HCT116 (cell line): ENCODE results near the gene RAPGEF3. TPM values are rescaled to one million over a fixed set of nuclear protein-coding genes. Genes with fewer than 3 reads are reported as not detected.

Experiments used
- ATAC-seq: fragments of 200-7000 bp; cut with Tn5 transposase; 2 replicates; pipeline ENCODE4 v1.9.1; 2020; ENCODE audit warnings: mild to moderate bottlenecking, moderate library complexity
- BruUV-seq: library from RNA; stranded (reverse); fragments of 400-500 nt; replicated peaks from 2 replicates; lab custom pipeline; 2021; lab: Mats Ljungman, UMichigan
- CTCF ChIA-PET: fragments of 300-600 bp; sonication (Branson Sonifier 250); formaldehyde crosslinking; loops from one replicate; lab custom pipeline; 2021; ENCODE audit warnings: antibody characterized with exemption; lab: Charles Lee
- POLR2A ChIA-PET: fragments of 300-600, 350-600 bp; sonication (Branson Sonifier 250); formaldehyde crosslinking; loops from one replicate; lab custom pipeline; 2021; ENCODE audit warnings: antibody characterized with exemption; lab: Charles Lee
- RAD21 ChIA-PET, 2 experiments: fragments of 300-600 bp; sonication (Branson Sonifier 250); formaldehyde crosslinking; loops; one replicate each; lab custom pipeline; 2023; ENCODE audit warnings: low total read pairs in 2 of 2; ENCODE audit not compliant: uncharacterized antibody in 2 of 2, unreplicated experiment in 2 of 2, low non-redundant PET in 1 of 2; lab: Charles Lee
- DNase-seq: peaks from one replicate; pipeline ENCODE4 v3.0.0-alpha.2; 2010; ENCODE audit warnings: low read depth, low spot score
- H2AFZ ChIP-seq: fragments of 200-600 bp; shearing (Covaris generic), sonication (generic); 2 replicates; pipeline ENCODE4 v1.6.1; 2017; ENCODE audit warnings: low read depth, mixed run types, mixed read lengths, antibody characterized with exemption, low read length; ENCODE audit not compliant: poor library complexity, severe bottlenecking
- H3K27ac ChIP-seq: 2 replicates; pipeline ENCODE4 v1.5.1; 2012; ENCODE audit warnings: low read depth, low read length
- H3K27me3 ChIP-seq: fragments of 200-600 bp; sonication (generic); 2 replicates; pipeline ENCODE4 v1.6.1; 2016; ENCODE audit warnings: mixed run types, low read length, mixed read lengths; ENCODE audit not compliant: insufficient read depth
- H3K36me3 ChIP-seq, 2 experiments: fragments of 200-500 bp in 1 of 2; fragments of 200-600 bp in 1 of 2; sonication (Bioruptor generic) in 1 of 2; sonication (generic) in 1 of 2; 2 replicates each; pipeline versions ENCODE4 v1.5.1 to v1.6.1; 2014 to 2016; ENCODE audit warnings: low read length in 2 of 2, inconsistent platforms in 1 of 2, mixed read lengths in 1 of 2, mixed run types in 1 of 2; ENCODE audit not compliant: insufficient read depth in 2 of 2, control insufficient read depth in 1 of 2
- H3K4me1 ChIP-seq, 2 experiments: fragments of 200-600 bp in 1 of 2; sonication (generic) in 1 of 2; 2 replicates each; pipeline versions ENCODE4 v1.5.1 to v1.6.1; 2012 to 2017; ENCODE audit warnings: low read length in 2 of 2, inconsistent platforms in 1 of 2, mild to moderate bottlenecking in 1 of 2, mixed read lengths in 1 of 2, mixed run types in 1 of 2, moderate library complexity in 1 of 2; ENCODE audit not compliant: insufficient read depth in 2 of 2, control insufficient read depth in 1 of 2
- H3K4me2 ChIP-seq: fragments of 200-600 bp; sonication (generic); 2 replicates; pipeline ENCODE4 v1.6.1; 2017; ENCODE audit warnings: mixed run types, low read length, mixed read lengths
- H3K4me3 ChIP-seq, 2 experiments: fragments of 200-600 bp in 1 of 2; sonication (generic) in 1 of 2; replicated peaks in 1 of 2; 2 replicates each; pipeline ENCODE4 v1.5.1; 2011 to 2016; ENCODE audit warnings: low read length in 2 of 2, control low read depth in 1 of 2, low read depth in 1 of 2, mild to moderate bottlenecking in 1 of 2, mixed read lengths in 1 of 2, mixed run types in 1 of 2
- H3K79me2 ChIP-seq: fragments of 200-600 bp; sonication (generic); 2 replicates; pipeline ENCODE4 v1.6.1; 2017; ENCODE audit warnings: mild to moderate bottlenecking, mixed run types, low read length, moderate library complexity, mixed read lengths; ENCODE audit not compliant: insufficient read depth
- H3K9ac ChIP-seq: fragments of 200-600 bp; sonication (generic); 2 replicates; pipeline ENCODE4 v1.6.1; 2016; ENCODE audit warnings: low read length, mixed read lengths
- H3K9me2 ChIP-seq: fragments of 200-600 bp; sonication (generic), shearing (Covaris generic); 2 replicates; pipeline ENCODE4 v1.6.1; 2017; ENCODE audit warnings: mixed run types, mild to moderate bottlenecking, moderate library complexity; ENCODE audit not compliant: insufficient read depth
- H3K9me3 ChIP-seq, 2 experiments: fragments of 200-500 bp in 1 of 2; fragments of 200-600 bp in 1 of 2; sonication (Bioruptor generic) in 1 of 2; sonication (generic) in 1 of 2; 2 replicates each; pipeline ENCODE4 v1.6.1; 2014 to 2017; ENCODE audit warnings: low read length in 2 of 2, mixed read lengths in 2 of 2, inconsistent platforms in 1 of 2, low read depth in 1 of 2, mild to moderate bottlenecking in 1 of 2, mixed run types in 1 of 2, moderate library complexity in 1 of 2; ENCODE audit not compliant: control insufficient read depth in 1 of 2, insufficient read depth in 1 of 2
- H4K20me1 ChIP-seq: fragments of 200-600 bp; sonication (generic), shearing (Covaris generic); 2 replicates; pipeline ENCODE4 v1.6.1; 2017; ENCODE audit warnings: mixed run types, mild to moderate bottlenecking, moderate library complexity; ENCODE audit not compliant: insufficient read depth
- CBX3 ChIP-seq: IDR thresholded peaks from 2 replicates; pipeline ENCODE4 v1.6.1; 2012; ENCODE audit warnings: low read depth
- CEBPB ChIP-seq: IDR thresholded peaks from 2 replicates; pipeline ENCODE4 v1.6.1; 2012; ENCODE audit warnings: low read depth
- EGR1 ChIP-seq: IDR thresholded peaks from 2 replicates; pipeline ENCODE4 v1.6.1; 2012; ENCODE audit warnings: low read depth
- ELF1 ChIP-seq: IDR thresholded peaks from 2 replicates; pipeline ENCODE4 v1.6.1; 2012; ENCODE audit warnings: low read depth, borderline replicate concordance
- EZH2 ChIP-seq: fragments of 200-600 bp; sonication (generic); IDR thresholded peaks from 2 replicates; pipeline ENCODE4 v1.6.1; 2017; ENCODE audit warnings: antibody characterized with exemption, mixed run types
- EZH2phosphoT487 ChIP-seq: fragments of 200-600 bp; IDR thresholded peaks from 2 replicates; pipeline ENCODE4 v1.6.1; 2018; ENCODE audit warnings: antibody characterized with exemption, borderline replicate concordance
- FOSL1 ChIP-seq: IDR thresholded peaks from 2 replicates; pipeline ENCODE4 v1.6.1; 2012; ENCODE audit warnings: low read depth
- JUND ChIP-seq: IDR thresholded peaks from 2 replicates; pipeline ENCODE4 v1.6.1; 2012
- POLR2A ChIP-seq: IDR thresholded peaks from 2 replicates; pipeline ENCODE4 v1.7.0; 2011; ENCODE audit warnings: borderline replicate concordance; ENCODE audit not compliant: insufficient read depth, insufficient read length; ENCODE audit errors: extremely low read depth
- POLR2AphosphoS5 ChIP-seq: IDR thresholded peaks from 2 replicates; pipeline ENCODE4 v1.6.1; 2011; ENCODE audit warnings: mild to moderate bottlenecking, low read depth, low read length, moderate library complexity
- SIN3A ChIP-seq: IDR thresholded peaks from 2 replicates; pipeline ENCODE4 v1.6.1; 2012; ENCODE audit warnings: low read depth
- SP1 ChIP-seq: IDR thresholded peaks from 2 replicates; pipeline ENCODE4 v1.6.1; 2012; ENCODE audit warnings: low read depth
- SRF ChIP-seq: IDR thresholded peaks from 2 replicates; pipeline ENCODE4 v1.6.1; 2012; ENCODE audit warnings: low read depth
- TCF7L2 ChIP-seq: IDR thresholded peaks from 2 replicates; pipeline ENCODE4 v1.7.0; 2011; ENCODE audit warnings: borderline replicate concordance, inconsistent platforms; ENCODE audit not compliant: insufficient read depth, insufficient read length; ENCODE audit errors: extremely low read depth
- YY1 ChIP-seq: IDR thresholded peaks from 2 replicates; pipeline ENCODE4 v1.6.1; 2011; ENCODE audit warnings: low read length, low read depth, moderate library complexity, mild to moderate bottlenecking; ENCODE audit not compliant: insufficient replicate concordance; ENCODE audit errors: extremely low read depth
- ZNF274 ChIP-seq: fragments of 200-500 bp; sonication (Bioruptor generic); IDR thresholded peaks from 2 replicates; pipeline ENCODE4 v1.6.1; 2014; ENCODE audit warnings: mild to moderate bottlenecking, low read depth, low read length, inconsistent platforms
- intact Hi-C: fragments of 100-400 bp; cut with micrococcal nuclease; formaldehyde crosslinking; loops from 2 replicates; pipeline ENCODE4 v1.10.0; 2022
- total RNA-seq: library from RNA; stranded (reverse); gene quantifications from one replicate; pipeline ENCODE4 v1.2.1, GENCODE V29; 2021; ENCODE audit not compliant: unreplicated experiment
- TF ChIP-seq, protein P1 (sequence below): IDR thresholded peaks from 2 replicates; pipeline ENCODE4 v1.6.1; 2012
- TF ChIP-seq, protein P2 (sequence below): IDR thresholded peaks from 2 replicates; pipeline ENCODE4 v1.6.1; 2011; ENCODE audit warnings: mild to moderate bottlenecking, low read length, moderate library complexity; ENCODE audit not compliant: insufficient replicate concordance; ENCODE audit errors: extremely low read depth
- TF ChIP-seq, protein P3 (sequence below), 3 experiments: fragments of 200-600 bp in 1 of 3; sonication (generic) in 1 of 3; IDR thresholded peaks in 2 of 3; conservative IDR thresholded peaks in 1 of 3; 2 replicates each; pipeline ENCODE4 v1.5.1; 2012 to 2017; ENCODE audit warnings: low read depth in 2 of 3, low read length in 2 of 3, antibody characterized with exemption in 1 of 3, borderline replicate concordance in 1 of 3, control low read depth in 1 of 3, mild to moderate bottlenecking in 1 of 3, mixed read lengths in 1 of 3, mixed run types in 1 of 3, moderate library complexity in 1 of 3; ENCODE audit not compliant: insufficient read depth in 1 of 3
- TF ChIP-seq, protein P4 (sequence below): IDR thresholded peaks from 2 replicates; pipeline ENCODE4 v1.6.1; 2012; ENCODE audit warnings: low read depth

Gene RAPGEF3
- total RNA-seq, 1 experiment from 2014 or later: 1.8 TPM

DNA sequence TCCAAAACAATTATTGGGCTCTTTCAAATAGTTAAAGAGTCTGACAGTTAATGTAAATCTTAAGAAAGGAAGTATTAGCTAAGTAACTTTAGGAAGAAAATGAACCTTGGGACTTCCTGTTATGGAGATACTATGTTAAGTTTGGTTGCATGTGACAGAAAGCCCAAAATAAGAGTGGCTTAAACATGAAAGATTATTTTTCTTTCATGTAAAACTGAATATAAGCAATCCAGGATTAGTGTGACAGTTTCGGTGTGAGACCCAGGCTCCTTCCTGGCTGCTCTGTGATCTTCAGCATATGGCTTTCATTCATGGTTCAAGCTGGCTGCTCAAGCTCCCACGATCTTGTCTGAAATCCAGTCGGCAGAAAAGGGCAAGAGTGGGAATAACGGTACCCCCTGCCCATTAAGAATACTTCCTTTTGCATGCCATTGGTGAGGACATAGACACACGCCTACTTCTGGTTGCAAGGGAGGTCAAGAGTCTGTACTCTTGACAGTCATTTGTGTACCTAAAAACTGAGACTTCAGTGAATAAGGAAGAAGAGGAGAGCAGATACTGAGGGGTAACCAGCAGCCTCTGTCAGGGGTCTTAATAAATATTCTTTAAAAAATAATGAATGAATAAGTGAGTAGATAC is 50.7 kb downstream of the RAPGEF3 start:
- H3K36me3 ChIP-seq: no peaks in the 10 kb centered on the region; a peak in 1 of 4 replicates
- BruUV-seq: no TSS peak
- no peaks in the 10 kb centered on the region for H3K9me2 ChIP-seq
- no peaks in the 10 kb centered on the region for H3K27me3 ChIP-seq
- intact Hi-C loops: no loop called here
- ChIA-PET CTCF (interaction anchor here (0.9 to 2.7 kb wide), 2 partner anchors 8 to 130 kb away, joined by 3 to 9 read pairs; no protein-coding TSS in a partner anchor), POLR2A (no interaction called here), RAD21 (no interaction called here)
- H3K4me2 ChIP-seq: no peak overlapping the region
- H3K9ac ChIP-seq: no peak overlapping the region
- no peak for DNase-seq
- TF ChIP-seq, protein P1, sequence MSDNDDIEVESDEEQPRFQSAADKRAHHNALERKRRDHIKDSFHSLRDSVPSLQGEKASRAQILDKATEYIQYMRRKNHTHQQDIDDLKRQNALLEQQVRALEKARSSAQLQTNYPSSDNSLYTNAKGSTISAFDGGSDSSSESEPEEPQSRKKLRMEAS: no peak
- no peak for TF ChIP-seq POLR2AphosphoS5
- TF ChIP-seq EZH2phosphoT487: no peak
- no peak for TF ChIP-seq POLR2A
- TF ChIP-seq CEBPB: no peak
- TF ChIP-seq EZH2: no peak
- TF ChIP-seq FOSL1: no peak
- no peak for TF ChIP-seq SRF
- TF ChIP-seq YY1: no peak
- TF ChIP-seq, protein P2, sequence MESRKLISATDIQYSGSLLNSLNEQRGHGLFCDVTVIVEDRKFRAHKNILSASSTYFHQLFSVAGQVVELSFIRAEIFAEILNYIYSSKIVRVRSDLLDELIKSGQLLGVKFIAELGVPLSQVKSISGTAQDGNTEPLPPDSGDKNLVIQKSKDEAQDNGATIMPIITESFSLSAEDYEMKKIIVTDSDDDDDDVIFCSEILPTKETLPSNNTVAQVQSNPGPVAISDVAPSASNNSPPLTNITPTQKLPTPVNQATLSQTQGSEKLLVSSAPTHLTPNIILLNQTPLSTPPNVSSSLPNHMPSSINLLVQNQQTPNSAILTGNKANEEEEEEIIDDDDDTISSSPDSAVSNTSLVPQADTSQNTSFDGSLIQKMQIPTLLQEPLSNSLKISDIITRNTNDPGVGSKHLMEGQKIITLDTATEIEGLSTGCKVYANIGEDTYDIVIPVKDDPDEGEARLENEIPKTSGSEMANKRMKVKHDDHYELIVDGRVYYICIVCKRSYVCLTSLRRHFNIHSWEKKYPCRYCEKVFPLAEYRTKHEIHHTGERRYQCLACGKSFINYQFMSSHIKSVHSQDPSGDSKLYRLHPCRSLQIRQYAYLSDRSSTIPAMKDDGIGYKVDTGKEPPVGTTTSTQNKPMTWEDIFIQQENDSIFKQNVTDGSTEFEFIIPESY: no peak
- TF ChIP-seq JUND: no peak
- TF ChIP-seq ZNF274: no peak
- TF ChIP-seq, protein P3, sequence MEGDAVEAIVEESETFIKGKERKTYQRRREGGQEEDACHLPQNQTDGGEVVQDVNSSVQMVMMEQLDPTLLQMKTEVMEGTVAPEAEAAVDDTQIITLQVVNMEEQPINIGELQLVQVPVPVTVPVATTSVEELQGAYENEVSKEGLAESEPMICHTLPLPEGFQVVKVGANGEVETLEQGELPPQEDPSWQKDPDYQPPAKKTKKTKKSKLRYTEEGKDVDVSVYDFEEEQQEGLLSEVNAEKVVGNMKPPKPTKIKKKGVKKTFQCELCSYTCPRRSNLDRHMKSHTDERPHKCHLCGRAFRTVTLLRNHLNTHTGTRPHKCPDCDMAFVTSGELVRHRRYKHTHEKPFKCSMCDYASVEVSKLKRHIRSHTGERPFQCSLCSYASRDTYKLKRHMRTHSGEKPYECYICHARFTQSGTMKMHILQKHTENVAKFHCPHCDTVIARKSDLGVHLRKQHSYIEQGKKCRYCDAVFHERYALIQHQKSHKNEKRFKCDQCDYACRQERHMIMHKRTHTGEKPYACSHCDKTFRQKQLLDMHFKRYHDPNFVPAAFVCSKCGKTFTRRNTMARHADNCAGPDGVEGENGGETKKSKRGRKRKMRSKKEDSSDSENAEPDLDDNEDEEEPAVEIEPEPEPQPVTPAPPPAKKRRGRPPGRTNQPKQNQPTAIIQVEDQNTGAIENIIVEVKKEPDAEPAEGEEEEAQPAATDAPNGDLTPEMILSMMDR (IDR thresholded peaks at IDR 0.05 in 2 of 3, conservative IDR thresholded peaks at IDR 0.05 in 1 of 3; ENCODE audit: borderline replicate concordance in 1 of 3, insufficient read depth in 1 of 3, low read depth in 2 of 3, low read length in 2 of 3): no peak
- TF ChIP-seq, protein P4, sequence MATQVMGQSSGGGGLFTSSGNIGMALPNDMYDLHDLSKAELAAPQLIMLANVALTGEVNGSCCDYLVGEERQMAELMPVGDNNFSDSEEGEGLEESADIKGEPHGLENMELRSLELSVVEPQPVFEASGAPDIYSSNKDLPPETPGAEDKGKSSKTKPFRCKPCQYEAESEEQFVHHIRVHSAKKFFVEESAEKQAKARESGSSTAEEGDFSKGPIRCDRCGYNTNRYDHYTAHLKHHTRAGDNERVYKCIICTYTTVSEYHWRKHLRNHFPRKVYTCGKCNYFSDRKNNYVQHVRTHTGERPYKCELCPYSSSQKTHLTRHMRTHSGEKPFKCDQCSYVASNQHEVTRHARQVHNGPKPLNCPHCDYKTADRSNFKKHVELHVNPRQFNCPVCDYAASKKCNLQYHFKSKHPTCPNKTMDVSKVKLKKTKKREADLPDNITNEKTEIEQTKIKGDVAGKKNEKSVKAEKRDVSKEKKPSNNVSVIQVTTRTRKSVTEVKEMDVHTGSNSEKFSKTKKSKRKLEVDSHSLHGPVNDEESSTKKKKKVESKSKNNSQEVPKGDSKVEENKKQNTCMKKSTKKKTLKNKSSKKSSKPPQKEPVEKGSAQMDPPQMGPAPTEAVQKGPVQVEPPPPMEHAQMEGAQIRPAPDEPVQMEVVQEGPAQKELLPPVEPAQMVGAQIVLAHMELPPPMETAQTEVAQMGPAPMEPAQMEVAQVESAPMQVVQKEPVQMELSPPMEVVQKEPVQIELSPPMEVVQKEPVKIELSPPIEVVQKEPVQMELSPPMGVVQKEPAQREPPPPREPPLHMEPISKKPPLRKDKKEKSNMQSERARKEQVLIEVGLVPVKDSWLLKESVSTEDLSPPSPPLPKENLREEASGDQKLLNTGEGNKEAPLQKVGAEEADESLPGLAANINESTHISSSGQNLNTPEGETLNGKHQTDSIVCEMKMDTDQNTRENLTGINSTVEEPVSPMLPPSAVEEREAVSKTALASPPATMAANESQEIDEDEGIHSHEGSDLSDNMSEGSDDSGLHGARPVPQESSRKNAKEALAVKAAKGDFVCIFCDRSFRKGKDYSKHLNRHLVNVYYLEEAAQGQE: no peak
- TF ChIP-seq SP1: no peak
- TF ChIP-seq CBX3: no peak
- no peak for TF ChIP-seq ELF1
- TF ChIP-seq SIN3A: no peak
- no peak for TF ChIP-seq TCF7L2
- TF ChIP-seq EGR1: no peak
- no peaks in the 10 kb centered on the region for H3K9me3 ChIP-seq
- peaks cover 23% of the 10 kb centered on the region for H3K79me2 ChIP-seq
- no peaks in the 10 kb centered on the region for H4K20me1 ChIP-seq
- H3K4me1 ChIP-seq: peaks cover 5 to 16% of the 10 kb centered on the region in 2 experiments; a peak in 3 of 4 replicates
- no peak overlapping the region for H3K27ac ChIP-seq
- H3K4me3 ChIP-seq: no peak overlapping the region
- no peak for ATAC-seq
- no peak overlapping the region for H2AFZ ChIP-seq
